SK-N-SH treated with all-trans-retinoic acid at 6 μM for 48 hours (cell line): ENCODE results near the gene HEXIM1.

Experiments used
- ATAC-seq: fragments of 200-7000 bp; cut with Tn5 transposase; 3 replicates; pipeline ENCODE4 v1.9.1; 2020; ENCODE audit warnings: mild to moderate bottlenecking, moderate library complexity
- BACH2 ChIP-seq: fragments of 250-450 bp; sonication (Bioruptor Pico); IDR thresholded peaks from 2 replicates; pipeline ENCODE4 v1.9.0; 2021; ENCODE audit warnings: mild to moderate bottlenecking, borderline replicate concordance
- CREB5 ChIP-seq: fragments of 250-450 bp; sonication (Bioruptor Pico); IDR thresholded peaks from 2 replicates; pipeline ENCODE4 v1.5.1; 2020; ENCODE audit warnings: low read depth, mild to moderate bottlenecking, moderate library complexity
- CSDC2 ChIP-seq: fragments of 250-450 bp; sonication (Bioruptor Pico); IDR thresholded peaks from 2 replicates; pipeline ENCODE4 v1.5.0; 2020; ENCODE audit warnings: mild to moderate bottlenecking, moderate library complexity
- CSRNP3 ChIP-seq: fragments of 250-450 bp; sonication (Bioruptor Pico); IDR thresholded peaks from 2 replicates; pipeline ENCODE4 v1.5.1; 2021; ENCODE audit warnings: mild to moderate bottlenecking, moderate library complexity
- ESRRG ChIP-seq: fragments of 250-450 bp; sonication (Bioruptor Pico); IDR thresholded peaks from 2 replicates; pipeline ENCODE4 v1.6.1; 2021; ENCODE audit warnings: mild to moderate bottlenecking
- GLIS3 ChIP-seq: fragments of 250-450 bp; sonication (Bioruptor Pico); IDR thresholded peaks from 2 replicates; pipeline ENCODE4 v1.5.0; 2020; ENCODE audit warnings: mild to moderate bottlenecking, moderate library complexity
- ISL1 ChIP-seq: fragments of 250-450 bp; sonication (Bioruptor Pico); IDR thresholded peaks from 2 replicates; pipeline ENCODE4 v2.1.2; 2022; ENCODE audit warnings: mild to moderate bottlenecking, moderate library complexity
- OSR1 ChIP-seq: fragments of 250-450 bp; sonication (Bioruptor Pico); IDR thresholded peaks from 2 replicates; pipeline ENCODE4 v1.8.0; 2022; ENCODE audit warnings: moderate library complexity, mild to moderate bottlenecking, inconsistent platforms
- PATZ1 ChIP-seq: fragments of 250-450 bp; sonication (Bioruptor Pico); IDR thresholded peaks from 2 replicates; pipeline ENCODE4 v1.8.0; 2020; ENCODE audit warnings: mild to moderate bottlenecking, moderate library complexity, borderline replicate concordance
- POU6F1 ChIP-seq: fragments of 250-450 bp; sonication (Bioruptor Pico); IDR thresholded peaks from 2 replicates; pipeline ENCODE4 v1.8.0; 2021; ENCODE audit warnings: low read depth, mild to moderate bottlenecking, moderate library complexity, borderline replicate concordance
- PPARA ChIP-seq: fragments of 250-450 bp; sonication (Bioruptor Pico); IDR thresholded peaks from 2 replicates; pipeline ENCODE4 v1.5.0; 2020; ENCODE audit warnings: mild to moderate bottlenecking, borderline replicate concordance
- RARB ChIP-seq: fragments of 250-450 bp; sonication (Bioruptor Pico); IDR thresholded peaks from 2 replicates; pipeline ENCODE4 v1.8.0; 2021; ENCODE audit warnings: mild to moderate bottlenecking, moderate library complexity
- TCF4 ChIP-seq: fragments of 250-450 bp; sonication (Bioruptor Pico); IDR thresholded peaks from 2 replicates; pipeline ENCODE4 v1.8.0; 2021; ENCODE audit warnings: mild to moderate bottlenecking, moderate library complexity, borderline replicate concordance
- TSHZ2 ChIP-seq: fragments of 250-450 bp; sonication (Bioruptor Pico); IDR thresholded peaks from 2 replicates; pipeline ENCODE4 v1.5.0; 2020; ENCODE audit warnings: mild to moderate bottlenecking, moderate library complexity
- ZC3H10 ChIP-seq: fragments of 250-450 bp; sonication (Bioruptor Pico); IDR thresholded peaks from 2 replicates; pipeline ENCODE4 v1.5.1; 2021; ENCODE audit warnings: mild to moderate bottlenecking, moderate library complexity
- ZFP3 ChIP-seq: fragments of 250-450 bp; sonication (Bioruptor Pico); IDR thresholded peaks from 2 replicates; pipeline ENCODE4 v1.5.0; 2020; ENCODE audit warnings: mild to moderate bottlenecking, moderate library complexity
- ZFP30 ChIP-seq: fragments of 450-650 bp; formaldehyde crosslinking; IDR thresholded peaks from 2 replicates; pipeline ENCODE4 v1.5.0; 2022; ENCODE audit warnings: mild to moderate bottlenecking, moderate library complexity
- ZNF565 ChIP-seq: fragments of 450-650 bp; formaldehyde crosslinking; conservative IDR thresholded peaks from 2 replicates; pipeline ENCODE4 v1.5.0; 2020; ENCODE audit warnings: low read depth, mild to moderate bottlenecking, moderate library complexity
- ZNF8 ChIP-seq: fragments of 450-650 bp; formaldehyde crosslinking; IDR thresholded peaks from 2 replicates; pipeline ENCODE4 v1.5.0; 2020; ENCODE audit warnings: mild to moderate bottlenecking, moderate library complexity

HEXIM1 gene

GRCh38 chr17:45143094-45143670 is 5.1 kb upstream of the HEXIM1 start:
- ATAC-seq = no peak
- TF ChIP-seq CREB5 (no peak), CSRNP3 (CRISPR knock-in tag) (no peak), ZFP30 (CRISPR knock-in tag) (no peak), PPARA (no peak), GLIS3 (no peak), ZFP3 (CRISPR knock-in tag) (no peak)
- TF ChIP-seq, all 23 proteins: peak for 0

- no peak for ATAC-seq
- TF ChIP-seq RARB (CRISPR knock-in tag) (no peak), ZC3H10 (CRISPR knock-in tag) (no peak), PPARA (no peak), TCF4 (CRISPR knock-in tag) (no peak), PATZ1 (CRISPR knock-in tag) (no peak), CREB5 (no peak), ZFP30 (CRISPR knock-in tag) (no peak), ZNF565 (CRISPR knock-in tag) (no peak), ISL1 (CRISPR knock-in tag) (no peak)
- TF ChIP-seq, all 23 proteins: peak for 0
These were observed 4.5 kb upstream of the HEXIM1 start for GRCh38 chr17:45143767-45144198.

GRCh38 chr17:45144199-45145034 is 3.9 kb upstream of the HEXIM1 start:
- TF ChIP-seq POU6F1 (CRISPR knock-in tag) = no peak
- no peak for TF ChIP-seq ISL1 (CRISPR knock-in tag)
- TF ChIP-seq RARB (CRISPR knock-in tag) = no peak
- TF ChIP-seq GLIS3 = no peak
- no peak for TF ChIP-seq CSRNP3 (CRISPR knock-in tag)
- no peak for TF ChIP-seq ZNF8 (CRISPR knock-in tag)
- no peak for ATAC-seq

- ATAC-seq = no peak
- no peak for TF ChIP-seq OSR1
- no peak for TF ChIP-seq CSDC2 (CRISPR knock-in tag)
- TF ChIP-seq BACH2 = no peak
- no peak for TF ChIP-seq ZNF8 (CRISPR knock-in tag)
- TF ChIP-seq ZNF565 (CRISPR knock-in tag) = no peak
- no peak for TF ChIP-seq TCF4 (CRISPR knock-in tag)
- TF ChIP-seq ZC3H10 (CRISPR knock-in tag) = no peak
- no peak for TF ChIP-seq ESRRG
- no peak for TF ChIP-seq TSHZ2 (CRISPR knock-in tag)
- TF ChIP-seq POU6F1 (CRISPR knock-in tag) = no peak
These were observed 3.3 kb upstream of the HEXIM1 start for GRCh38 chr17:45145035-45145389.
